Liver (tissue), 9 donors: ENCODE results near the gene PARP3. TPM values are rescaled to one million over a fixed set of nuclear protein-coding genes. Genes with fewer than 3 reads are reported as not detected.

Experiments used
- DNase-seq: peaks from one replicate; pipeline ENCODE4 v3.0.0-alpha.2; 2017; ENCODE audit warnings: low spot score
- H3K27ac ChIP-seq, 2 donors: one replicate each; pipeline ENCODE4 v1.7.0; 2013; ENCODE audit warnings: inconsistent platforms in 2 of 2, low read length in 2 of 2, control low read depth in 1 of 2, low read depth in 1 of 2, mild to moderate bottlenecking in 1 of 2
- H3K27me3 ChIP-seq, 4 donors: one replicate each; pipeline versions ENCODE4 v1.6.1 to v1.7.0; 2013; ENCODE audit warnings: low read length in 3 of 4, inconsistent platforms in 1 of 4, mild to moderate bottlenecking in 1 of 4, moderate library complexity in 1 of 4; ENCODE audit not compliant: control insufficient read depth in 4 of 4, insufficient read depth in 4 of 4
- H3K36me3 ChIP-seq, 4 donors: one replicate each; pipeline versions ENCODE4 v1.6.1 to v1.7.0; 2013; ENCODE audit warnings: low read length in 3 of 4, mild to moderate bottlenecking in 3 of 4, low read depth in 1 of 4, moderate library complexity in 1 of 4; ENCODE audit not compliant: control insufficient read depth in 4 of 4, insufficient read depth in 3 of 4
- H3K4me1 ChIP-seq, 4 donors: one replicate each; pipeline versions ENCODE4 v1.6.1 to v1.7.0; 2013; ENCODE audit warnings: low read length in 3 of 4, mild to moderate bottlenecking in 3 of 4, moderate library complexity in 1 of 4; ENCODE audit not compliant: control insufficient read depth in 4 of 4, insufficient read depth in 4 of 4
- H3K4me3 ChIP-seq, 3 donors: one replicate each; pipeline versions ENCODE4 v1.6.1 to v1.7.0; 2013; ENCODE audit warnings: low read length in 3 of 3, control low read depth in 1 of 3, low read depth in 1 of 3, mild to moderate bottlenecking in 1 of 3
- H3K9ac ChIP-seq, 2 donors: one replicate each; pipeline ENCODE4 v1.7.0; 2013; ENCODE audit warnings: low read length in 2 of 2, mild to moderate bottlenecking in 2 of 2, moderate library complexity in 2 of 2, control low read depth in 1 of 2, low read depth in 1 of 2
- H3K9me3 ChIP-seq, 4 donors: one replicate each; pipeline versions ENCODE4 v1.6.1 to v1.7.0; 2013; ENCODE audit warnings: low read length in 3 of 4; ENCODE audit not compliant: control insufficient read depth in 4 of 4
- ATF3 ChIP-seq: IDR thresholded peaks from 2 replicates; pipeline ENCODE4 v1.6.1; 2016; ENCODE audit warnings: antibody characterized with exemption
- CTCF ChIP-seq: fragments of 150-350 bp; IDR thresholded peaks from 2 replicates; pipeline ENCODE4 v1.5.1; 2017; ENCODE audit warnings: improper control_type of control experiment, low read depth, low read length; ENCODE audit not compliant: missing input control
- EGR1 ChIP-seq, 2 donors: IDR thresholded peaks; 2 replicates each; pipeline ENCODE4 v1.6.1; 2016 to 2018; ENCODE audit warnings: antibody characterized with exemption in 2 of 2, low read depth in 2 of 2
- FOXA1 ChIP-seq: IDR thresholded peaks from 2 replicates; pipeline ENCODE4 v1.6.1; 2016; ENCODE audit warnings: antibody characterized with exemption
- FOXA2 ChIP-seq: IDR thresholded peaks from 2 replicates; pipeline ENCODE4 v1.6.1; 2016; ENCODE audit warnings: antibody characterized with exemption
- GABPA ChIP-seq, 2 donors: IDR thresholded peaks in 1 of 2; conservative IDR thresholded peaks in 1 of 2; 2 replicates each; pipeline ENCODE4 v1.6.1; 2016; ENCODE audit warnings: antibody characterized with exemption in 2 of 2, mild to moderate bottlenecking in 1 of 2, moderate library complexity in 1 of 2
- HNF4A ChIP-seq, 2 donors: conservative IDR thresholded peaks; 2 replicates each; pipeline ENCODE4 v1.6.1; 2016; ENCODE audit warnings: antibody characterized with exemption in 2 of 2, mild to moderate bottlenecking in 2 of 2
- HNF4G ChIP-seq: IDR thresholded peaks from 2 replicates; pipeline ENCODE4 v1.6.1; 2016; ENCODE audit warnings: antibody characterized with exemption
- NR2F2 ChIP-seq: IDR thresholded peaks from 2 replicates; pipeline ENCODE4 v1.6.1; 2016; ENCODE audit warnings: antibody characterized with exemption
- RAD21 ChIP-seq, 2 donors: IDR thresholded peaks; 2 replicates each; pipeline ENCODE4 v1.6.1; 2016; ENCODE audit warnings: antibody characterized with exemption in 2 of 2, mild to moderate bottlenecking in 2 of 2
- REST ChIP-seq: IDR thresholded peaks from 2 replicates; pipeline ENCODE4 v1.6.1; 2016; ENCODE audit warnings: antibody characterized with exemption, mild to moderate bottlenecking
- RXRA ChIP-seq, 2 donors: IDR thresholded peaks; 2 replicates each; pipeline ENCODE4 v1.6.1; 2017 to 2018; ENCODE audit warnings: antibody characterized with exemption in 2 of 2, mild to moderate bottlenecking in 1 of 2
- SP1 ChIP-seq: IDR thresholded peaks from 2 replicates; pipeline ENCODE4 v1.6.1; 2018; ENCODE audit warnings: antibody characterized with exemption, mild to moderate bottlenecking
- TAF1 ChIP-seq: conservative IDR thresholded peaks from 2 replicates; pipeline ENCODE4 v1.6.1; 2016; ENCODE audit warnings: antibody characterized with exemption, mild to moderate bottlenecking
- YY1 ChIP-seq: IDR thresholded peaks from 2 replicates; pipeline ENCODE4 v1.6.1; 2016; ENCODE audit warnings: antibody characterized with exemption, mild to moderate bottlenecking
- ZBTB33 ChIP-seq: IDR thresholded peaks from 2 replicates; pipeline ENCODE4 v1.6.1; 2016; ENCODE audit warnings: antibody characterized with exemption
- WGBS: extraction: QIAGEN DNeasy Blood & Tissue Kit; methylation state at CpG from one replicate; pipeline ENCODE4 v1.1.7; 2013; 5-methylcytosine and 5-hydroxymethylcytosine counted together
- polyA plus RNA-seq, 2 donors: library from polyadenylated mRNA; stranded (reverse) in 1 of 2; unstranded in 1 of 2; fragments of 200-250 nt in 1 of 2; fragments of >200 nt in 1 of 2; fragmentation: Nextera tagmentation in 1 of 2; extraction: Ambion mirVana in 1 of 2; gene quantifications; one replicate each; pipeline versions ENCODE4 v1.2.1 to v1.2.3, GENCODE V29; 2013 to 2015
- total RNA-seq, 2 donors: library from RNA; depleted of rRNA; stranded (reverse); fragments of >200 nt; gene quantifications; one replicate each; pipeline ENCODE4 v1.2.3, GENCODE V29; 2014
- donor health status: healthy.
- donor health status: healthy.
- donor health status: healthy.
- donor health status: healthy.
- donor health status: healthy.

Gene PARP3
- total and polyA plus RNA-seq, 4 donors: 1.5 to 21.4 (median 12.7) TPM

- TF ChIP-seq ZBTB33 (peak; percentile 33), CTCF (peak; percentile 76), FOXA1 (no peak), ATF3 (peak; percentile 21), YY1 (peak; percentile 31)
Measured at GRCh38 chr3:51982352-51982837, 40.2 kb downstream of the PARP3 start (continued).

GRCh38 chr3:51982838-51983577, 40.8 kb downstream of the PARP3 start, which contains the start of gene ACY1:
TSS of gene ACY1 (plus strand) at chr3:51983535. CDS start at chr3:51984065, 530 bp downstream.
- Histone ChIP-seq H3K4me3 (peak within 1 kb of the TSS; percentile 62 to 89 (median 85)), H3K27me3 (no peaks in the 10 kb centered on the region), H3K36me3 (peaks cover 0 to 3% (median 2%) of the 10 kb centered on the region in 4 donors), H3K27ac (peak within 1 kb of the TSS; percentile 96 to 100), H3K9me3 (no peaks in the 10 kb centered on the region), H3K9ac (peak within 1 kb of the TSS; percentile 92 to 94), H3K4me1 (peaks cover 6 to 46% (median 25%) of the 10 kb centered on the region in 4 donors)
- WGBS: under 1% methylated on average over 68 of the region's 68 CpGs
- TF ChIP-seq REST (peak; percentile 76), NR2F2 (peak; percentile 84), HNF4A (conservative IDR thresholded peaks at IDR 0.05) (peak; percentile 92 to 96), GABPA (IDR thresholded peaks at IDR 0.05 in 1 of 2, conservative IDR thresholded peaks at IDR 0.05 in 1 of 2) (peak in 1 of 2 donors; percentile 80), TAF1 (peak; percentile 61), ATF3 (no peak), FOXA1 (no peak), ZBTB33 (no peak), CTCF (no peak), FOXA2 (no peak), EGR1 (IDR thresholded peaks at IDR 0.05; ENCODE audit: low read depth in 2 of 2) (no peak), SP1 (peak; percentile 82), RAD21 (IDR thresholded peaks at IDR 0.05) (peak in 1 of 2 donors; percentile 10), HNF4G (peak; percentile 84), RXRA (IDR thresholded peaks at IDR 0.05) (peak; percentile 66 to 77), YY1 (no peak)
- DNase-seq: peak; percentile 86
